Measurements from ENCODE around the gene MVB12B. TPM values are rescaled to one million over a fixed set of nuclear protein-coding genes. Genes with fewer than 3 reads are reported as not detected.

The MVB12B gene
- total and polyA plus RNA-seq, 2 donors (not counting 1 experiment from before 2014, with no cell fraction given), result 2.5 to 2.6 TPM

GRCh38 chr9:126451316-126451885, 124.8 kb downstream of the MVB12B start:
- Histone ChIP-seq H4K20me1 (ENCODE audit: control insufficient read depth, extremely low read depth, insufficient read depth, low read length) (no peaks in the 10 kb centered on the region), H3K4me3 (replicated peaks in 1 of 4; ENCODE audit: control extremely low read depth in 1 of 4, insufficient read depth in 1 of 4, low read depth in 3 of 4, low read length in 4 of 4) (no peak overlapping the region), H3K4me1 (ENCODE audit: control insufficient read depth, extremely low read depth, insufficient read depth, low read length) (no peaks in the 10 kb centered on the region), H3K36me3 (ENCODE audit: control insufficient read depth, insufficient read depth, low read length) (no peaks in the 10 kb centered on the region), H2AFZ (ENCODE audit: low read length) (no peak overlapping the region), H3K27me3 (ENCODE audit: control insufficient read depth, insufficient read depth, low read length) (no peaks in the 10 kb centered on the region), H3K9ac (ENCODE audit: insufficient read depth, low read length) (no peak overlapping the region), H3K4me2 (ENCODE audit: extremely low read depth, insufficient read depth, low read length) (no peak overlapping the region), H3K27ac (ENCODE audit: insufficient read depth, low read length) (no peak overlapping the region), H3K9me3 (ENCODE audit: control insufficient read depth, insufficient read depth, low read depth, low read length) (no peaks in the 10 kb centered on the region), H3K79me2 (ENCODE audit: control insufficient read depth, insufficient read depth, low read length) (no peaks in the 10 kb centered on the region)
- TF ChIP-seq EZH2 (IDR thresholded peaks at IDR 0.05; ENCODE audit: low read length, missing control alignments), result no peak
- no peak for TF ChIP-seq CTCF (conservative IDR thresholded peaks at IDR 0.05 in 1 of 2, IDR thresholded peaks at IDR 0.05 in 1 of 2; ENCODE audit: low read depth in 1 of 2, low read length in 2 of 2)
- no peak for DNase-seq (ENCODE audit: low read depth in 2 of 2)

GRCh38 chr9:126452106-126452505, 125.5 kb downstream of the MVB12B start:
- no peaks in the 10 kb centered on the region for H3K36me3 ChIP-seq (ENCODE audit: control insufficient read depth, insufficient read depth, low read length)
- H3K4me1 ChIP-seq (ENCODE audit: control insufficient read depth, extremely low read depth, insufficient read depth, low read length), result no peaks in the 10 kb centered on the region
- no peak overlapping the region for H2AFZ ChIP-seq (ENCODE audit: low read length)
- H3K79me2 ChIP-seq (ENCODE audit: control insufficient read depth, insufficient read depth, low read length), result no peaks in the 10 kb centered on the region
- no peaks in the 10 kb centered on the region for H3K27me3 ChIP-seq (ENCODE audit: control insufficient read depth, insufficient read depth, low read length)
- H3K9ac ChIP-seq (ENCODE audit: insufficient read depth, low read length), result no peak overlapping the region
- H3K4me2 ChIP-seq (ENCODE audit: extremely low read depth, insufficient read depth, low read length), result no peak overlapping the region
- no peaks in the 10 kb centered on the region for H4K20me1 ChIP-seq (ENCODE audit: control insufficient read depth, extremely low read depth, insufficient read depth, low read length)
- DNase-seq (ENCODE audit: low read depth in 2 of 2), result no peak
- H3K9me3 ChIP-seq (ENCODE audit: control insufficient read depth, insufficient read depth, low read depth, low read length), result no peaks in the 10 kb centered on the region
- no peak overlapping the region for H3K27ac ChIP-seq (ENCODE audit: insufficient read depth, low read length)
- TF ChIP-seq CTCF (conservative IDR thresholded peaks at IDR 0.05 in 1 of 2, IDR thresholded peaks at IDR 0.05 in 1 of 2; ENCODE audit: low read depth in 1 of 2, low read length in 2 of 2) (no peak), EZH2 (IDR thresholded peaks at IDR 0.05; ENCODE audit: low read length, missing control alignments) (no peak)
- no peak overlapping the region for H3K4me3 ChIP-seq (replicated peaks in 1 of 4; ENCODE audit: control extremely low read depth in 1 of 4, insufficient read depth in 1 of 4, low read depth in 3 of 4, low read length in 4 of 4)

GRCh38 chr9:126453156-126453963, 126.7 kb downstream of the MVB12B start:
- Histone ChIP-seq H3K4me1 (ENCODE audit: control insufficient read depth, extremely low read depth, insufficient read depth, low read length) (no peaks in the 10 kb centered on the region), H3K27ac (ENCODE audit: insufficient read depth, low read length) (no peak overlapping the region), H3K4me3 (replicated peaks in 1 of 4; ENCODE audit: control extremely low read depth in 1 of 4, insufficient read depth in 1 of 4, low read depth in 3 of 4, low read length in 4 of 4) (no peak overlapping the region), H3K79me2 (ENCODE audit: control insufficient read depth, insufficient read depth, low read length) (no peaks in the 10 kb centered on the region), H3K9ac (ENCODE audit: insufficient read depth, low read length) (no peak overlapping the region), H3K9me3 (ENCODE audit: control insufficient read depth, insufficient read depth, low read depth, low read length) (no peaks in the 10 kb centered on the region), H2AFZ (ENCODE audit: low read length) (no peak overlapping the region), H3K27me3 (ENCODE audit: control insufficient read depth, insufficient read depth, low read length) (no peaks in the 10 kb centered on the region), H3K4me2 (ENCODE audit: extremely low read depth, insufficient read depth, low read length) (no peak overlapping the region), H4K20me1 (ENCODE audit: control insufficient read depth, extremely low read depth, insufficient read depth, low read length) (no peaks in the 10 kb centered on the region), H3K36me3 (ENCODE audit: control insufficient read depth, insufficient read depth, low read length) (no peaks in the 10 kb centered on the region)
- DNase-seq (ENCODE audit: low read depth in 2 of 2), result peak in 1 of 2 donors; percentile 39
- TF ChIP-seq EZH2 (IDR thresholded peaks at IDR 0.05; ENCODE audit: low read length, missing control alignments), result no peak

Measured in fibroblast of lung (primary cell).